Activated B cell treated with CpG ODN at 0.5 μM for 24 hours (primary cell): ENCODE data around the gene COLEC12. TPM values are rescaled to one million over a fixed set of nuclear protein-coding genes. Genes with fewer than 3 reads are reported as not detected.

Source experiments
- ATAC-seq: fragments of 200-7000 bp; cut with Tn5 transposase; one replicate; pipeline ENCODE4 v1.10.0; 2021; ENCODE audit warnings: low read depth, mild to moderate bottlenecking, moderate library complexity
- CTCF ChIA-PET: fragments of 350-600 bp; sonication (Branson Sonifier 250); formaldehyde crosslinking; loops from one replicate; lab custom pipeline; 2021; ENCODE audit warnings: antibody characterized with exemption; lab: Charles Lee
- POLR2A ChIA-PET: fragments of 350-600 bp; sonication (Branson Sonifier 250); formaldehyde crosslinking; loops from one replicate; lab custom pipeline; 2021; ENCODE audit warnings: antibody characterized with exemption; lab: Charles Lee
- DNase-seq: peaks from one replicate; pipeline ENCODE4 v3.0.0; 2022
- H3K27ac Mint-ChIP-seq: one replicate; pipeline ENCODE4 v1.8.0; 2020; ENCODE audit warnings: mixed read lengths
- H3K27me3 Mint-ChIP-seq: one replicate; pipeline ENCODE4 v1.8.0; 2021; ENCODE audit warnings: mixed read lengths
- H3K36me3 Mint-ChIP-seq: one replicate; pipeline ENCODE4 v1.8.0; 2021; ENCODE audit warnings: low read depth, mixed read lengths
- H3K4me1 Mint-ChIP-seq: one replicate; pipeline ENCODE4 v1.8.0; 2021; ENCODE audit warnings: mixed read lengths
- H3K4me3 Mint-ChIP-seq: one replicate; pipeline ENCODE4 v1.8.0; 2020; ENCODE audit warnings: mild to moderate bottlenecking, mixed read lengths
- H3K9me3 Mint-ChIP-seq: one replicate; pipeline ENCODE4 v1.8.0; 2020; ENCODE audit warnings: mixed read lengths
- CTCF ChIP-seq: fragments of 200-600 bp; IDR thresholded peaks from one replicate; pipeline ENCODE4 v1.8.0; 2022; ENCODE audit warnings: antibody characterized with exemption, mild to moderate bottlenecking
- intact Hi-C: fragments of 100-400 bp; cut with micrococcal nuclease; formaldehyde crosslinking; loops from one replicate; pipeline ENCODE4 v1.15.1; 2024
- total RNA-seq: library from RNA; stranded (reverse); gene quantifications from 2 replicates; pipeline ENCODE4 v1.2.3, GENCODE V29; 2022

Gene COLEC12
- total RNA-seq, 1 donor from 2014 or later = not detected

GRCh38 chr18:484749-485464 is 15.6 kb downstream of the COLEC12 start:
- peaks cover 4% of the 10 kb centered on the region for H3K9me3 Mint-ChIP-seq
- DNase-seq = no peak
- no peak for ATAC-seq
- ChIA-PET CTCF (no interaction called here), POLR2A (no interaction called here)
- H3K36me3 Mint-ChIP-seq = no peaks in the 10 kb centered on the region
- no peak overlapping the region for H3K27ac Mint-ChIP-seq
- H3K4me1 Mint-ChIP-seq = no peaks in the 10 kb centered on the region
- H3K27me3 Mint-ChIP-seq = peaks cover 4% of the 10 kb centered on the region
- TF ChIP-seq CTCF = no peak
- H3K4me3 Mint-ChIP-seq = no peak overlapping the region
- intact Hi-C loops = no loop called here

GRCh38 chr18:478681-479080 is 21.8 kb downstream of the COLEC12 start:
- H3K4me3 Mint-ChIP-seq = no peak overlapping the region
- POLR2A ChIA-PET = no interaction called here
- no peak for TF ChIP-seq CTCF
- no peaks in the 10 kb centered on the region for H3K4me1 Mint-ChIP-seq
- DNase-seq (no peak), ATAC-seq (no peak)
- no peaks in the 10 kb centered on the region for H3K27me3 Mint-ChIP-seq
- no peaks in the 10 kb centered on the region for H3K9me3 Mint-ChIP-seq
- H3K27ac Mint-ChIP-seq = no peak overlapping the region
- CTCF ChIA-PET = no interaction called here
- no peaks in the 10 kb centered on the region for H3K36me3 Mint-ChIP-seq
- intact Hi-C loops = no loop called here

- intact Hi-C loops = no loop called here
- no peak for TF ChIP-seq CTCF
- H3K9me3 Mint-ChIP-seq = no peaks in the 10 kb centered on the region
- ChIA-PET CTCF (no interaction called here), POLR2A (no interaction called here)
- no peak overlapping the region for H3K27ac Mint-ChIP-seq
- no peaks in the 10 kb centered on the region for H3K4me1 Mint-ChIP-seq
- ATAC-seq (no peak), DNase-seq (no peak)
- no peaks in the 10 kb centered on the region for H3K27me3 Mint-ChIP-seq
- no peaks in the 10 kb centered on the region for H3K36me3 Mint-ChIP-seq
- H3K4me3 Mint-ChIP-seq = no peak overlapping the region
Observed at GRCh38 chr18:477565-477964, 22.9 kb downstream of the COLEC12 start.

- no peaks in the 10 kb centered on the region for H3K27me3 Mint-ChIP-seq
- DNase-seq (no peak), ATAC-seq (no peak)
- no peaks in the 10 kb centered on the region for H3K9me3 Mint-ChIP-seq
- no peaks in the 10 kb centered on the region for H3K4me1 Mint-ChIP-seq
- TF ChIP-seq CTCF = no peak
- H3K27ac Mint-ChIP-seq = no peak overlapping the region
- POLR2A ChIA-PET = no interaction called here
- H3K36me3 Mint-ChIP-seq = no peaks in the 10 kb centered on the region
- CTCF ChIA-PET = no interaction called here
- intact Hi-C loops = no loop called here
- no peak overlapping the region for H3K4me3 Mint-ChIP-seq
Observed at GRCh38 chr18:476251-476664, 24.2 kb downstream of the COLEC12 start.

DNA sequence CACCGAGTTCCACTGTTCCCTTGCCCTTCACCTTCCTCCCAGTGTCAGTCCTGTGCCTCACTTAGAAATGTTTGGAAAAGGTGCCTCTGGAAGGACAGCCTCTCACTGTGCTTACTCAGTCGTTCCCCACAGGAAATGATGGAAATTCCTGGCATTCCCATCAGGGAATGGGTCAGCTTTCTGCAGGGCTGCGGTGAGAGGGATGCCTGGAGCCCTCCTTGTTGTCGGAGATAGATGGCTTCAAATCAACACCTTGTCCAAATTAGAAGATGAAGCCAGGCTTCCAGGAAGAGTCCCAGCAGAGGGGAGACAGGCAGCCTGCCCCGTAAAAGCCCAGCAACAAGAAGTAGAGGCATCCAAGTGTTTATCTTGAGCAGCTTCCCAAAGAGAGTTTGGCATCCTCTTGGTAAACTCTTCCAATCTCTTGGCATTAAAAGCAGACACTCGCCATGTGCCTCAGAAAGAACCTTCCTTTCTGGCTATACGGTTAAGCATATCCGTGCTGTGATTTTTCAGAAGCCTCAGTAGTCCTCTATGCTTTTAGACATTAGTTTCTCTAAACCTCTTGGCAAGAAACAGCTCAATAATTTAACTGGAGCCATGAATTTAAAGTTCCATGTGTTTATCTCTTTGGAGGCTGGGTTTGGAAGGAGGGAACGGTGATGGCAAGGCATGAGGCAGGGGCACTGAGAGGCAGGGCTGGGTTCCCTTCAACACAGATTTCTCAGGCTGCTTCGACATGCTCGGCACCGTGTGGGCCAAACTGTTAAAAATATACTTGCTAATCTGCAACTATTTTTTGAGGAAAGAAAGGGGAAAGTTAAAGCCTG is 25.1 kb downstream of the COLEC12 start:
- POLR2A ChIA-PET = no interaction called here
- H3K36me3 Mint-ChIP-seq = no peaks in the 10 kb centered on the region
- no peaks in the 10 kb centered on the region for H3K27me3 Mint-ChIP-seq
- no peak for TF ChIP-seq CTCF
- no peak overlapping the region for H3K27ac Mint-ChIP-seq
- ATAC-seq = no peak
- intact Hi-C loops = no loop called here
- H3K4me3 Mint-ChIP-seq = no peak overlapping the region
- no peaks in the 10 kb centered on the region for H3K9me3 Mint-ChIP-seq
- no peaks in the 10 kb centered on the region for H3K4me1 Mint-ChIP-seq
- CTCF ChIA-PET = no interaction called here
- DNase-seq = no peak
